Esophagus muscularis mucosa (tissue), 4 donors: ENCODE data around the gene BBS9.

Experiments
- CTCF ChIP-seq, 3 experiments: fragments of 200-600 bp in 2 of 3; fragments of 450-650 bp in 1 of 3; sonication (generic) in 2 of 3; IDR thresholded peaks; one replicate each; pipeline ENCODE4 v1.5.1; 2017 to 2019; ENCODE audit warnings: antibody characterized with exemption in 3 of 3, mild to moderate bottlenecking in 2 of 3, moderate library complexity in 1 of 3
- EP300 ChIP-seq: sonication (generic); formaldehyde crosslinking; IDR thresholded peaks from one replicate; pipeline ENCODE4 v1.6.1; 2017; ENCODE audit warnings: antibody characterized with exemption
- POLR2A ChIP-seq: fragments of 450-650 bp; IDR thresholded peaks from one replicate; pipeline ENCODE4 v1.6.1; 2017; ENCODE audit warnings: antibody characterized with exemption, moderate library complexity, mild to moderate bottlenecking, low read depth
- POLR2AphosphoS5 ChIP-seq, 2 donors: sonication (generic); formaldehyde crosslinking; IDR thresholded peaks; one replicate each; pipeline ENCODE4 v1.6.1; 2017; ENCODE audit warnings: antibody characterized with exemption in 2 of 2

- TF ChIP-seq EP300 = no peak
- TF ChIP-seq CTCF (IDR thresholded peaks at IDR 0.05) = no peak
- TF ChIP-seq POLR2A = no peak
- TF ChIP-seq POLR2AphosphoS5 (IDR thresholded peaks at IDR 0.05) = no peak
Observed at GRCh38 chr7:33393770-33394169, 264.4 kb downstream of the BBS9 start.
